Sigmoid colon (tissue), 4 donors: ENCODE data around the gene CLTC.

Experiments used
- EP300 ChIP-seq, 4 donors: sonication (generic); formaldehyde crosslinking; IDR thresholded peaks; one replicate each; pipeline ENCODE4 v1.6.1; 2017; ENCODE audit warnings: antibody characterized with exemption in 4 of 4
- POLR2A ChIP-seq, 2 donors: fragments of 450-650 bp; IDR thresholded peaks; one replicate each; pipeline ENCODE4 v1.6.1; 2016; ENCODE audit warnings: antibody characterized with exemption in 2 of 2, mild to moderate bottlenecking in 2 of 2, moderate library complexity in 2 of 2
- POLR2AphosphoS5 ChIP-seq, 4 donors: sonication (generic); formaldehyde crosslinking; IDR thresholded peaks; one replicate each; pipeline ENCODE4 v1.6.1; 2017; ENCODE audit warnings: antibody characterized with exemption in 4 of 4
- TF ChIP-seq, protein P1 (sequence below), 4 experiments: fragments of 450-650 bp in 3 of 4; fragments of 200-600 bp in 1 of 4; IDR thresholded peaks; one replicate each; pipeline ENCODE4 v1.5.1; 2016 to 2019; ENCODE audit warnings: antibody characterized with exemption in 4 of 4, mild to moderate bottlenecking in 3 of 4, moderate library complexity in 2 of 4

DNA sequence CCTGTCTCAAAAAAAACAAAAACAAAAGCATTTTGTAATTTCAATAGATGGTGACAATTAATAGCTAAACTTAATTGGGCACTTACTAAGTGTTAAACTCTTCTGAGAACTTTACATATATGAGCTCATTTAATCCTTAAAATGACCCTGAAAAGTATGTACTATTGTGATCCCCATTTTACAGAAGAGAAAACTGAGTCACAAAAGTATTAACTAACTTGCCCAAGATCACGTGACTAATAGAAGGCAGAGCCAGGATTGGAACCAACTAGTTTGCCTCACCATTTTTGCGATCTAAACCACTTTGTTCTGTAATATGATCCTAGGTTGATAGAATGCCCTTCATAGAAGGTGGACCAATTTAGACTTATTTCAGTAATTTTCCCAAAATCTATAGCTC is 114.0 kb downstream of the CLTC start:
- TF ChIP-seq, protein P1, sequence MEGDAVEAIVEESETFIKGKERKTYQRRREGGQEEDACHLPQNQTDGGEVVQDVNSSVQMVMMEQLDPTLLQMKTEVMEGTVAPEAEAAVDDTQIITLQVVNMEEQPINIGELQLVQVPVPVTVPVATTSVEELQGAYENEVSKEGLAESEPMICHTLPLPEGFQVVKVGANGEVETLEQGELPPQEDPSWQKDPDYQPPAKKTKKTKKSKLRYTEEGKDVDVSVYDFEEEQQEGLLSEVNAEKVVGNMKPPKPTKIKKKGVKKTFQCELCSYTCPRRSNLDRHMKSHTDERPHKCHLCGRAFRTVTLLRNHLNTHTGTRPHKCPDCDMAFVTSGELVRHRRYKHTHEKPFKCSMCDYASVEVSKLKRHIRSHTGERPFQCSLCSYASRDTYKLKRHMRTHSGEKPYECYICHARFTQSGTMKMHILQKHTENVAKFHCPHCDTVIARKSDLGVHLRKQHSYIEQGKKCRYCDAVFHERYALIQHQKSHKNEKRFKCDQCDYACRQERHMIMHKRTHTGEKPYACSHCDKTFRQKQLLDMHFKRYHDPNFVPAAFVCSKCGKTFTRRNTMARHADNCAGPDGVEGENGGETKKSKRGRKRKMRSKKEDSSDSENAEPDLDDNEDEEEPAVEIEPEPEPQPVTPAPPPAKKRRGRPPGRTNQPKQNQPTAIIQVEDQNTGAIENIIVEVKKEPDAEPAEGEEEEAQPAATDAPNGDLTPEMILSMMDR (IDR thresholded peaks at IDR 0.05): no peak
- no peak for TF ChIP-seq POLR2A (IDR thresholded peaks at IDR 0.05)
- no peak for TF ChIP-seq POLR2AphosphoS5 (IDR thresholded peaks at IDR 0.05)
- no peak for TF ChIP-seq EP300 (IDR thresholded peaks at IDR 0.05)
